Left ventricle myocardium superior (tissue), 1 donor: Measurements from ENCODE around the gene GPR152. TPM values are rescaled to one million over a fixed set of nuclear protein-coding genes. Genes with fewer than 3 reads are reported as not detected.

Experiments used
- ATAC-seq: fragments of 200-7000 bp; cut with Tn5 transposase; one replicate; pipeline ENCODE4 v1.9.1; 2020; ENCODE audit warnings: mild to moderate bottlenecking, moderate library complexity
- DNase-seq: peaks from one replicate; pipeline ENCODE4 v3.0.0-alpha.2; 2020
- intact Hi-C: fragments of 100-400 bp; cut with micrococcal nuclease; formaldehyde crosslinking; loops from one replicate; pipeline ENCODE4 v1.11.0; 2022
- total RNA-seq: library from RNA; stranded (reverse); fragmentation: NEBNext Ultra II Directional; extraction: Animal tissue kit (Norgen Biotek cat#: 25700); gene quantifications from one replicate; pipeline ENCODE4 v1.2.1, GENCODE V29; 2021
- donor health status: DM: no; HTN: yes; CAD: no; lungs with severe emphysema.

GPR152 gene
- total RNA-seq, 1 donor from 2014 or later = not detected

DNA sequence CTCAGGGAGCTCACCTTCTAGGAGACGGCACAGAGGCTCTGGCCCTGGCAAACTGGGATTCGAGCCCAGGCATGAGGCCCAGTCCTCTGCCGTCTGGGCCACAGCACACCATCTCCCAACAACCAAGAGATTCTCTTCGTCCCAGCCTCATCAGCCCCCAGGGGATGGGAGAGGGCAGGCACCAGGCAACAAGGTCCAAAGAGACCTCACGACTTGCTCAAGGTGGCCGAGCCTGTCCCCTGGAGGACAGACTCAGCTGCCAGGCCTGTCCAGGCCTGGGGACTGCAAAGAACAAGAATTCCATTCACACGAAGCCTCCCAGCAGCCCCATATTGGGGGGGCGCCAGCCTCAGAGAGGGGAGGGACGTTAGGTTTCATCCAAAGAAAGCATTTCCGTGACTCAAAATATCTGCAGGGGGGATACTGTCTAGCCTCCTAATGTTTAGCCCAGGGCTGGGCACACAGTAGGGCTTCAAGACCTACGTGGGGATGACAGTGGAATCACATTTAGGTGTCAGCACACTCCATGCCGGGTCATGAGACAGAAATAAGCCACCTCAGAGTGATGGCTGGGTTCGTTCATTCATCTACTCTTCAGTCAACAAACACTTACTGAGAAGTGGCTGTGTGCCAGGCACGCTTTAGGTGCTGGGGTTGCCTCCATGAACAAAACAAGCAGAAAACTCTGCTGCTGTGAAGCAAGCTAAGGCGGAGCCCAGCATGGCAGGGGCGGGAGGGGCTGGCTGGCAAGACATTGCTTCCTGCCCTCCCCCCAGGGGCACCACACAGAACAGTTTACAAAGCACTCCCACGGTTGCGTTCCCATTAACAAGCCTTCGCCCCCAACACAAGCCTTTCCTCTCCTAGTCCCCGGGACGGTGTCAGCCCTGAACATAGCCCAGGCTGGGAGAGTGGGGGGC, 35.9 kb downstream of the GPR152 start:
- intact Hi-C loops = no loop called here
- DNase-seq (no peak), ATAC-seq (no peak)

- DNase-seq = peak; percentile 72
- peak; percentile 44 for ATAC-seq
- intact Hi-C loops = no loop called here
These were observed 36.8 kb downstream of the GPR152 start, which contains the start of gene CARNS1 for GRCh38 chr11:67415501-67416304. CARNS1 (plus strand) TSS chr11:67415678; CDS start chr11:67416200, 522 bp downstream.

DNA sequence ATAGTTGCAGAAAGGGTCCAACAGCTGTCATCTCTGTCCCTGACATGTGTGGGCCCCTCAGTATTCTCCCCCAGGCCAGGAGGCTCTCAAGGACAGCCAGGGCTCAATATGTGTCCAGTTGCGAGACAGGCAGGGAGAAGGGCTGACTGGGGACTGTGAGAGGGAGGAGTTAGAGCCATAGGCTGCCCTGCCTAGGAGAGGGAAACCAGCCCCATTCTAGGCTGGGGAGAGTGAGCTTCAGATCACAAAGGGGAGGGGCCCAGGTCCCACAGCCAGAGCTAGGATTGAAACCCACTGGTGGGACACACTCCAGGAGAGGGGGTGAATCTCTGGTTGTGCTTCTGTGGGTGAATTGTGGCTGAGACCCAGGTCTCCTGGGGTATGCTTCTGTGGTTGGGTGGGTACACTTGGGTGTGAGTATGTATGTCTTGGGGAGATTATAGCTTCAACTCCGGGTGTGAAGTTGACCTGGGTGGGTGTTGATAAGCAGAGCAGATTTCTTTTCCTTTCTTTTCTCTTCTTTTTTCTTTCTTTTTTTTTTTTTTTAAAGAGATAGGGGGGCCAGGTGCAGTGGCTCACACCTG, 39.2 kb downstream of the GPR152 start:
- no peak for ATAC-seq
- intact Hi-C loops = no loop called here

GRCh38 chr11:67412495-67413179, 39.9 kb downstream of the GPR152 start:
- ATAC-seq (no peak), DNase-seq (no peak)
- intact Hi-C loops = no loop called here

More for the DNA sequence above, 39.2 kb downstream of the GPR152 start:
- no peak for DNase-seq

GRCh38 chr11:67411785-67412152, 40.8 kb downstream of the GPR152 start:
- ATAC-seq (no peak), DNase-seq (no peak)
- intact Hi-C loops = no loop called here

GRCh38 chr11:67410984-67411784, 41.3 kb downstream of the GPR152 start:
- intact Hi-C loops = no loop called here
- DNase-seq = no peak
- no peak for ATAC-seq

GRCh38 chr11:67410369-67410831, 42.1 kb downstream of the GPR152 start:
- intact Hi-C loops = no loop called here
- no peak for ATAC-seq
- DNase-seq = no peak

DNA sequence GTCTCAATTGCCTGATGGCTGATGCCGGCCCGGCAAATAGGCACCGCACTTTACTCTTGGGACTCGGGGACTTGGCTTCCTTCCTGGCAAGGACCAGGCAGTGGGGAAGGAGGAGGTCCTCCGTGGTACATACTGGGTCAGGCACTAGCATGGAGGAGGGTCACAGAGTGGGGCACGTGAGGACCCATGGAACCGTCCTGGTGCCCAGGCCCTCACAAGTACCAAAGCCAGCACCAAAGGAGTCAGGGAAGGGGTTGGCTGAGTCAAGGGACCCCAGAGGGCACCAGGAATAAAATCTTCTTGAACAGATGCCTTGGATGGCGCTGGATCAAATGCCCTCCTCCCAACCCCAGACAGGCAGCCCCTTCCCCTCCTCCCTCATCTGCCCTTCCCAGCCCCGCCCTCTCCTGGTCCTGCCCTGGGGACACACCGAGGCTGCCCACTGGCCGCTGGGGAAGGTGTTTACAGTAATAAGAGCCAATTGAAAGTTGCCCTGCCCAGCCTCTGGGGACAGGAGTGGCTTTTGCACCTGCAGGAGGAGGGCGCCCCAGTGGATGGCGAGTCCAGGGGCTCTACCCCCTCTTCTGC, 42.7 kb downstream of the GPR152 start:
- DNase-seq = no peak
- no peak for ATAC-seq
- intact Hi-C loops = no loop called here

DNA sequence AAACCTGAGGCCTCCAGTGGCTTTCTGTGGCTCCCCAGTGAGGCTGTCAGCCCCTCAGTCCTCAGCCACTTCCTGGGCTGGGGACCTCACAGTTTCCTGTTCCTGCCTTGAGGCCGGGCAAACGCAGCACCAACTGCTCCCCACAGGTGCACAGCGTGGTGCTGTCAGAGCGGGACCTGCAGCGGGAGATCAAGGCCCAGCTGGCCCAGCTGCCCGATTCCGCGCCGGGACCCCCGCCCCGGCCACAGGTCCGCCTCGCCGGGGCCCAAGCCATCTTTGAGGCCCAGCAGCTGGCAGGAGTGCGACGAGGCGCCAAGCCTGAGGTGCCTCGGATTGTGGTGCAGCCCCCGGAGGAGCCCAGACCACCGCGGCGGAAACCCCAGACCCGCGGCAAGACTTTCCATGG, 43.3 kb downstream of the GPR152 start:
- intact Hi-C loops = no loop called here
- no peak for DNase-seq
- ATAC-seq = no peak

- ATAC-seq (no peak), DNase-seq (peak; percentile 29)
- intact Hi-C loops = no loop called here
These were observed 43.9 kb downstream of the GPR152 start for GRCh38 chr11:67408437-67409200.

DNA sequence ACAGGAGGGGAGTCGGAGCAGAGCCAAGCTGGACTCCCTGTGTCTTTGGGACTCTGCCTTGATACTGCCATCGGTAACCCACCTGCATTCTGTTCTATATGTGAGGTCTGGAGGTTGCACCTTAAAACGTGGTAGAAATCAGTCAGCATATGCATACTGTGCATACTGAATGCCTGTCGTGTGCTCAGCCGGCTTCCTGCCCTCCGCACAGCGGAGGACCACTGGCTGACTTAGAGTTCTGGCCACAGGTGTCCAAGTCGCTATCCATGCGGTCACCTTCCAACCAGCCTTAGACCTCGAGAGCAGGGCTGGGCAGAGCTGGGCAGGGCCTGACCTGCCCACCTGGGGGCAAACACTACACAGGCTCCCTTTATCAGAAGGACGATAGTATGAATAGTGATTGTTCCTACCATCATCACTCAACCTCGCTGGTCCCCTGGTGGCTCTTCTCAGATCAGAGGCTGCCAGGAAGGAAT, 44.8 kb downstream of the GPR152 start:
- DNase-seq (no peak), ATAC-seq (no peak)
- intact Hi-C loops = no loop called here

DNA sequence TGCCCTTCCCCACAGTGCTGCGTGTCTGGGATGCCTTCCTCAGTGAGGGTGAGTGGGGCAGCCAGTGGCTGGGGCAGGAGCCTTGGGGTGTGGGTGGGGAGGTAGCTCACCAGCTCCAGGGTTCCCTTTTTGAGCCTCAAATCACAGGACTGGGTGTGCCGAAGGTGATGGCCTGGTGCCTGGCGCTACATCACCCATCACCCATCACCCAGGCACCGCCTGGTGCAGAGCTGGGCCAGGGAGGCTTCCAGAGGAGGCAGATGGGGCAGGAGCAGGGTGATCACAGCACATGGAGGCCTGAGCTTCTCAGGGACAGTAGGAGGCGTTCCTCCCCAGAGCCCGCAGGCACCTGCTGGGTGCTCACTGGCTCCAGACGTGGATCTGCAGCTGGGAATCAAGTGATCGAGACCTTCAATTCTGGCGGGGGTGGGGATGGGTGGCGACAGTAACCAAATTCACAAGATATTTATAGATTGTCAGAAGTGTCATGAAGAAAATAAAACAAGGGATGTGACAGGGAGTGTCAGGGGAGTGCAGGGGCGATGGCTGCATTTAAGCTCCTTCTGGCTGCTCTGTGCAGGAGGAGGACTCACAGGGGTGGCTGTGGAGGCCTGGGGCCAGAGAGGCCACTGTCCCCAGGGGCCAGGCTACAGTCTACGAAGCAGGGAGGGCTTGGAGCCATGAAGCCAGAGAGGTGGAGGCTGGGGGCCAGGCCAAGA, 45.4 kb downstream of the GPR152 start:
- DNase-seq = no peak
- intact Hi-C loops = no loop called here
- no peak for ATAC-seq

DNA sequence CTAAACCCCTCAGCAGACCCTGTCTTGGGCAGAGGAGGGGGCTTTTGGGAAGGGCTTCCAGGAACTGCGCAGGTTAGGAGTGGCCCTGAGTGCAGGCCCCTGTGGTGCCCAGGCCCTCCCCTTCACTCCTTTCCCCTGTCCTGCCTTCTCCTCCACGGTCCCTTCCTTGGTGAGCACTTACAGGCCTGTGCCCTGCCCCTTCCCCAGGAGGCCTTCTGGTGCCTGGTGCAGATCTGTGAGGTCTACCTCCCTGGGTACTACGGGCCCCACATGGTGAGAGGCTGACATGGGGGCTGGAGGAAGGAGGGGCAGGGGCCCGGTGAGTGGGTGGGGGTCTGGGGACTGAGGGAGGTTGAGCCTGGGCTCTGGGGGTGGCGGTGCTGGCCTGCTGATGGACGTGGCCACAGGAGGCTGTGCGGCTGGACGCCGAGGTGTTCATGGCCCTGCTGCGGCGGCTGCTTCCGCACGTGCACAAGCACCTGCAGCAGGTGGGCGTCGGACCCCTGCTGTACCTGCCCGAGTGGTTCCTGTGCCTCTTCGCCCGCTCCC, 46.0 kb downstream of the GPR152 start:
- DNase-seq = no peak
- ATAC-seq = no peak
- intact Hi-C loops = no loop called here

- intact Hi-C loops = no loop called here
- no peak for ATAC-seq
- no peak for DNase-seq
These were observed 46.7 kb downstream of the GPR152 start for GRCh38 chr11:67405688-67406339.

GRCh38 chr11:67405196-67405567, 47.3 kb downstream of the GPR152 start:
- ATAC-seq (no peak), DNase-seq (no peak)
- intact Hi-C loops = no loop called here
